ENCODE measurements around the gene ATXN7L1. TPM values are rescaled to one million over a fixed set of nuclear protein-coding genes. Genes with fewer than 3 reads are reported as not detected.

ATXN7L1 gene
- total RNA-seq, 1 experiment from 2014 or later: 24.3 TPM

GRCh38 chr7:105583061-105583460, 293.3 kb downstream of the ATXN7L1 start:
- Histone ChIP-seq H2BK20ac (ENCODE audit: low read depth, low read length, poor library complexity, severe bottlenecking) (no peak overlapping the region), H3K9ac (ENCODE audit: extremely low read depth, insufficient read length, low read length) (no peak overlapping the region), H3K14ac (ENCODE audit: insufficient read depth, low read length) (no peak overlapping the region), H3K79me1 (ENCODE audit: insufficient read depth, low read depth, low read length, poor library complexity, severe bottlenecking) (no peaks in the 10 kb centered on the region), H3K4me2 (ENCODE audit: insufficient read depth, insufficient read length, low read length) (no peak overlapping the region), H2AFZ (ENCODE audit: low read length) (no peak overlapping the region), H3K79me2 (ENCODE audit: insufficient read depth, low read length) (0 out of 2 replicates have a peak, but pooled peaks cover 1% of the 10 kb centered on the region), H3K23ac (ENCODE audit: insufficient read length, low read depth, low read length) (no peak overlapping the region), H2BK15ac (ENCODE audit: low read depth, low read length) (no peak overlapping the region), H3K27me3 (ENCODE audit: insufficient read depth, low read length) (no peaks in the 10 kb centered on the region), H4K20me1 (ENCODE audit: control insufficient read depth, insufficient read depth, insufficient read length) (no peaks in the 10 kb centered on the region), H3K56ac (ENCODE audit: insufficient read length, low read depth, low read length) (no peak overlapping the region), H3K4ac (ENCODE audit: low read depth, low read length) (no peak overlapping the region), H4K8ac (replicated peaks; ENCODE audit: insufficient read length, low read depth, low read length) (no peak overlapping the region), H2AK5ac (ENCODE audit: insufficient read length, low read length) (no peak overlapping the region), H3T11ph (ENCODE audit: low read length) (no peak overlapping the region), H3K18ac (ENCODE audit: insufficient read length, low read depth, low read length) (no peak overlapping the region), H2BK120ac (ENCODE audit: low read depth, low read length, poor library complexity, severe bottlenecking) (no peak overlapping the region), H3K4me1 (ENCODE audit: insufficient read depth, low read length) (no peaks in the 10 kb centered on the region), H3K27ac (ENCODE audit: insufficient read length, low read depth, low read length) (no peak overlapping the region), H4K91ac (ENCODE audit: insufficient read length, low read depth, low read length) (no peak overlapping the region), H2BK5ac (ENCODE audit: insufficient read length, low read length) (no peak overlapping the region), H3K23me2 (ENCODE audit: insufficient read length, low read depth, low read length, poor library complexity, severe bottlenecking) (no peaks in the 10 kb centered on the region), H4K5ac (ENCODE audit: insufficient read length, low read depth, low read length) (no peak overlapping the region), H2BK12ac (ENCODE audit: insufficient read length, low read depth, low read length) (no peak overlapping the region), H3K9me3 (ENCODE audit: control insufficient read depth, low read depth, low read length) (no peaks in the 10 kb centered on the region)
- TF ChIP-seq CTCF (conservative IDR thresholded peaks at IDR 0.05): no peak
- DNase-seq: no peak
- Mint-ChIP-seq H3K4me1 (peaks cover 8 to 16% of the 10 kb centered on the region in 2 experiments), H3K36me3 (ENCODE audit: insufficient read depth in 1 of 3, low read depth in 3 of 3) (peaks cover 4 to 11% (median 9%) of the 10 kb centered on the region in 3 experiments), H3K4me3 (no peak overlapping the region), H3K27me3 (ENCODE audit: low read depth) (no peaks in the 10 kb centered on the region; the same call in 1 of the 2 replicates), H3K9me3 (peaks cover 9 to 13% of the 10 kb centered on the region in 2 experiments), H3K27ac (no peak overlapping the region)
- no CpG with 5 or more reads among the region's 39 CpGs for WGBS (ENCODE audit: extremely low coverage, insufficient read length, low lambda C conversion rate)
